Fibroblast of lung (primary cell): ENCODE results near the gene PIK3C2B. TPM values are rescaled to one million over a fixed set of nuclear protein-coding genes. Genes with fewer than 3 reads are reported as not detected.

Experiments used
- DNase-seq, 2 donors: peaks; one replicate each; pipeline versions ENCODE4 v3.0.0 to v3.0.0-alpha.2; 2010; ENCODE audit warnings: low read depth in 2 of 2
- H2AFZ ChIP-seq: 2 replicates; pipeline ENCODE4 v1.5.1; 2012; ENCODE audit warnings: low read length, control low read depth, inconsistent platforms
- H3K27ac ChIP-seq: 2 replicates; pipeline ENCODE4 v1.5.1; 2011; ENCODE audit warnings: low read length, control low read depth; ENCODE audit not compliant: insufficient read depth
- H3K27me3 ChIP-seq: 2 replicates; pipeline ENCODE4 v1.5.1; 2011; ENCODE audit warnings: mild to moderate bottlenecking, low read length; ENCODE audit not compliant: control insufficient read depth, insufficient read depth
- H3K36me3 ChIP-seq: 2 replicates; pipeline ENCODE4 v1.5.1; 2011; ENCODE audit warnings: low read length; ENCODE audit not compliant: control insufficient read depth, insufficient read depth
- H3K4me1 ChIP-seq: 2 replicates; pipeline ENCODE4 v1.5.1; 2011; ENCODE audit warnings: low read length; ENCODE audit not compliant: control insufficient read depth, insufficient read depth; ENCODE audit errors: extremely low read depth
- H3K4me2 ChIP-seq: 2 replicates; pipeline ENCODE4 v1.5.1; 2011; ENCODE audit warnings: low read length, control low read depth; ENCODE audit not compliant: insufficient read depth; ENCODE audit errors: extremely low read depth
- H3K4me3 ChIP-seq, 4 experiments: fragments of 200-600 bp in 1 of 4; sonication (generic) in 1 of 4; replicated peaks in 1 of 4; 2 replicates each; pipeline ENCODE4 v1.5.1; 2011 to 2016; ENCODE audit warnings: low read length in 4 of 4, low read depth in 3 of 4, mild to moderate bottlenecking in 3 of 4, control low read depth in 2 of 4, inconsistent platforms in 1 of 4, mixed read lengths in 1 of 4; ENCODE audit not compliant: insufficient read depth in 1 of 4; ENCODE audit errors: control extremely low read depth in 1 of 4
- H3K79me2 ChIP-seq: 2 replicates; pipeline ENCODE4 v1.5.1; 2012; ENCODE audit warnings: mild to moderate bottlenecking, low read length, inconsistent platforms; ENCODE audit not compliant: control insufficient read depth, insufficient read depth
- H3K9ac ChIP-seq: 2 replicates; pipeline ENCODE4 v1.5.1; 2011; ENCODE audit warnings: mild to moderate bottlenecking, low read length, control low read depth; ENCODE audit not compliant: insufficient read depth
- H3K9me3 ChIP-seq: 2 replicates; pipeline ENCODE4 v1.5.1; 2012; ENCODE audit warnings: low read depth, low read length; ENCODE audit not compliant: control insufficient read depth, insufficient read depth
- H4K20me1 ChIP-seq: 2 replicates; pipeline ENCODE4 v1.5.1; 2011; ENCODE audit warnings: low read length; ENCODE audit not compliant: control insufficient read depth, insufficient read depth; ENCODE audit errors: extremely low read depth
- CTCF ChIP-seq, 2 donors: IDR thresholded peaks in 1 of 2; conservative IDR thresholded peaks in 1 of 2; 1 replicate in 1 of 2; 2 replicates in 1 of 2; pipeline ENCODE4 v1.5.1; 2011 to 2012; ENCODE audit warnings: low read length in 2 of 2, control low read depth in 1 of 2, inconsistent platforms in 1 of 2, low read depth in 1 of 2, mild to moderate bottlenecking in 1 of 2
- EZH2 ChIP-seq: IDR thresholded peaks from 2 replicates; pipeline ENCODE4 v1.5.1; 2012; ENCODE audit warnings: low read length, control low read depth, mild to moderate bottlenecking; ENCODE audit errors: missing control alignments
- polyA plus RNA-seq, 2 donors: library from polyadenylated mRNA; depleted of rRNA in 1 of 2; stranded (reverse) in 1 of 2; unstranded in 1 of 2; fragments of >200 nt; gene quantifications; 2 replicates each; pipeline ENCODE4 v1.2.1, GENCODE V29; 2011 to 2012; ENCODE audit warnings: missing spikeins in 1 of 2
- total RNA-seq: library from RNA; depleted of rRNA; stranded (reverse); fragments of >200 nt; gene quantifications from 2 replicates; pipeline ENCODE4 v1.2.1, GENCODE V29; 2014

Gene PIK3C2B
- total and polyA plus RNA-seq, 2 donors (not counting 1 experiment from before 2014, with no cell fraction given) = 2.4 to 2.5 TPM

GRCh38 chr1:204498981-204499380 is 4.4 kb upstream of the PIK3C2B start:
- Histone ChIP-seq H3K4me3 (no peak overlapping the region), H3K27ac (no peak overlapping the region), H3K79me2 (no peaks in the 10 kb centered on the region), H3K9me3 (no peaks in the 10 kb centered on the region), H2AFZ (no peak overlapping the region), H4K20me1 (no peaks in the 10 kb centered on the region), H3K36me3 (no peaks in the 10 kb centered on the region), H3K4me1 (no peaks in the 10 kb centered on the region), H3K27me3 (peaks cover 27% of the 10 kb centered on the region), H3K4me2 (no peak overlapping the region), H3K9ac (no peak overlapping the region)
- no peak for DNase-seq
- TF ChIP-seq EZH2 (no peak), CTCF (conservative IDR thresholded peaks at IDR 0.05 in 1 of 2, IDR thresholded peaks at IDR 0.05 in 1 of 2; ENCODE audit: low read depth in 1 of 2, low read length in 2 of 2) (no peak)

- H3K4me2 ChIP-seq = no peak overlapping the region
These were observed 1.2 kb upstream of the PIK3C2B start for GRCh38 chr1:204495777-204496176.

GRCh38 chr1:204495078-204495753 is 611 bp upstream of the PIK3C2B start:
- no peak overlapping the region for H3K27ac ChIP-seq
- H3K4me3 ChIP-seq = peak overlapping the region; percentile 78 to 79 (median 78)
- H3K4me1 ChIP-seq = peaks cover 3% of the 10 kb centered on the region
- H3K79me2 ChIP-seq = no peaks in the 10 kb centered on the region
- H3K9me3 ChIP-seq = no peaks in the 10 kb centered on the region
- DNase-seq = no peak
- H3K27me3 ChIP-seq = peaks cover 34% of the 10 kb centered on the region
- no peaks in the 10 kb centered on the region for H3K36me3 ChIP-seq
- TF ChIP-seq CTCF (conservative IDR thresholded peaks at IDR 0.05 in 1 of 2, IDR thresholded peaks at IDR 0.05 in 1 of 2; ENCODE audit: low read depth in 1 of 2, low read length in 2 of 2) (no peak), EZH2 (no peak)
- H2AFZ ChIP-seq = peak overlapping the region; percentile 57
- no peak overlapping the region for H3K9ac ChIP-seq
- H4K20me1 ChIP-seq = no peaks in the 10 kb centered on the region
- H3K4me2 ChIP-seq = peak overlapping the region; percentile 93

More at GRCh38 chr1:204495777-204496176, 1.2 kb upstream of the PIK3C2B start:
- Histone ChIP-seq H3K4me1 (peaks cover 3% of the 10 kb centered on the region), H3K27me3 (peaks cover 32% of the 10 kb centered on the region), H4K20me1 (no peaks in the 10 kb centered on the region), H3K9me3 (no peaks in the 10 kb centered on the region), H3K27ac (no peak overlapping the region), H3K4me3 (no peak overlapping the region), H3K79me2 (no peaks in the 10 kb centered on the region), H2AFZ (no peak overlapping the region), H3K36me3 (no peaks in the 10 kb centered on the region), H3K9ac (no peak overlapping the region)
- DNase-seq = no peak
- TF ChIP-seq CTCF (conservative IDR thresholded peaks at IDR 0.05 in 1 of 2, IDR thresholded peaks at IDR 0.05 in 1 of 2; ENCODE audit: low read depth in 1 of 2, low read length in 2 of 2) (no peak), EZH2 (no peak)
